Measurements from ENCODE around the gene SRGAP3.

SRGAP3 gene

DNA sequence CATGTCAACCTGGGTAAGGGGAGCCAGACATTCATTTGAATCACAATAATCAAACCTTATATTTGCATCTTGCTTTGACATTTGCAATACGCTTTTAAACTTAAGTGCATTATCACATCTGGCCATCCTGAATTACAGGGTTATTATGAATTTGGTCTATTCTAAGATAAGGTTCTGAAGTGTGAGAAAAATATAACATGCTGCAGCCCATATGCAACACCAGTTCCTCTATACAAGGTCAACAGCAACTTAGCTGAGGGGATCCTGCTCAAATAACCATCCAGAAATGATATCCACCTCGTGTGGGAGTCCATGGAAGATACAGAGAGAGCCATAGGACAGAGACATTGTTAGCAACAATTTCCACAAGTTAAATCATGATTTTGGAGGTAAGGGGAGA, 213.5 kb downstream of the SRGAP3 start:
- H3K27ac ChIP-seq (ENCODE audit: extremely low read depth, low read depth, low read length), result no peak overlapping the region
- peaks cover 5% of the 10 kb centered on the region; the same call in 1 of the 2 replicates for H3K4me1 ChIP-seq (ENCODE audit: control insufficient read depth, insufficient read depth, low read length)
- CTCF ChIA-PET, result no interaction called here
- H3K36me3 ChIP-seq (ENCODE audit: control insufficient read depth in 2 of 2, insufficient read depth in 1 of 2, low read length in 2 of 2), result no peaks in the 10 kb centered on the region
- TF ChIP-seq ZNF311 (tag by site-specific recombination; IDR thresholded peaks at IDR 0.05; ENCODE audit: borderline replicate concordance) (no peak), ZFHX2 (tag by site-specific recombination; conservative IDR thresholded peaks at IDR 0.05) (no peak), ZNF521 (tag by site-specific recombination; IDR thresholded peaks at IDR 0.05) (no peak), ZSCAN5A (tag by site-specific recombination; IDR thresholded peaks at IDR 0.05) (no peak), ZNF148 (tag by site-specific recombination; IDR thresholded peaks at IDR 0.05; ENCODE audit: borderline replicate concordance) (no peak), ZNF561 (tag by site-specific recombination; IDR thresholded peaks at IDR 0.05; ENCODE audit: borderline replicate concordance) (no peak), ZNF555 (tag by site-specific recombination; conservative IDR thresholded peaks at IDR 0.05) (no peak), ZSCAN23 (tag by site-specific recombination; IDR thresholded peaks at IDR 0.05) (no peak), REPIN1 (tag by site-specific recombination; IDR thresholded peaks at IDR 0.05; ENCODE audit: low read depth) (no peak), ZNF274 (IDR thresholded peaks at IDR 0.05; ENCODE audit: low read length) (no peak), ZNF274 (tag by site-specific recombination; IDR thresholded peaks at IDR 0.05; ENCODE audit: borderline replicate concordance) (no peak), ZNF114 (tag by site-specific recombination; IDR thresholded peaks at IDR 0.05) (no peak), RBAK (tag by site-specific recombination; IDR thresholded peaks at IDR 0.05) (no peak), ZNF510 (tag by site-specific recombination; IDR thresholded peaks at IDR 0.05; ENCODE audit: insufficient replicate concordance) (no peak), ZNF394 (tag by site-specific recombination; IDR thresholded peaks at IDR 0.05; ENCODE audit: borderline replicate concordance) (no peak), ZNF549 (tag by site-specific recombination; IDR thresholded peaks at IDR 0.05) (no peak), ZNF560 (tag by site-specific recombination; IDR thresholded peaks at IDR 0.05; ENCODE audit: borderline replicate concordance) (no peak), ZNF19 (tag by site-specific recombination; IDR thresholded peaks at IDR 0.05; ENCODE audit: low read depth) (no peak)
- TF ChIP-seq, protein P1, sequence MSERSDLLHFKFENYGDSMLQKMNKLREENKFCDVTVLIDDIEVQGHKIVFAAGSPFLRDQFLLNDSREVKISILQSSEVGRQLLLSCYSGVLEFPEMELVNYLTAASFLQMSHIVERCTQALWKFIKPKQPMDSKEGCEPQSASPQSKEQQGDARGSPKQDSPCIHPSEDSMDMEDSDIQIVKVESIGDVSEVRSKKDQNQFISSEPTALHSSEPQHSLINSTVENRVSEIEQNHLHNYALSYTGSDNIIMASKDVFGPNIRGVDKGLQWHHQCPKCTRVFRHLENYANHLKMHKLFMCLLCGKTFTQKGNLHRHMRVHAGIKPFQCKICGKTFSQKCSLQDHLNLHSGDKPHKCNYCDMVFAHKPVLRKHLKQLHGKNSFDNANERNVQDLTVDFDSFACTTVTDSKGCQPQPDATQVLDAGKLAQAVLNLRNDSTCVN (tag by site-specific recombination; optimal IDR thresholded peaks at IDR 0.05), result no peak
- H3K9me3 ChIP-seq (ENCODE audit: control insufficient read depth, insufficient read depth, low read depth, low read length), result no peaks in the 10 kb centered on the region
- H3K4me3 ChIP-seq (ENCODE audit: low read depth, low read length), result no peak overlapping the region
- POLR2A ChIA-PET, result no interaction called here

GRCh38 chr3:9035473-9035872, 214.0 kb downstream of the SRGAP3 start:
- POLR2A ChIA-PET, result no interaction called here
- TF ChIP-seq ZSCAN5A (tag by site-specific recombination; IDR thresholded peaks at IDR 0.05), result no peak
- TF ChIP-seq ZNF341 (tag by site-specific recombination; IDR thresholded peaks at IDR 0.05; ENCODE audit: low read depth), result no peak
- no peak for TF ChIP-seq SP7 (tag by site-specific recombination; IDR thresholded peaks at IDR 0.05)
- no peak for TF ChIP-seq ZBTB10 (tag by site-specific recombination; IDR thresholded peaks at IDR 0.05)
- no peak for TF ChIP-seq ZFP37 (tag by site-specific recombination; IDR thresholded peaks at IDR 0.05)
- TF ChIP-seq SETDB1 (IDR thresholded peaks at IDR 0.05; ENCODE audit: insufficient read length, low read length), result no peak
- no peak for TF ChIP-seq ZNF585B (tag by site-specific recombination; IDR thresholded peaks at IDR 0.05)
- no peak for TF ChIP-seq OVOL3 (tag by site-specific recombination; IDR thresholded peaks at IDR 0.05)
- TF ChIP-seq ZNF791 (tag by site-specific recombination; IDR thresholded peaks at IDR 0.05), result no peak
- TF ChIP-seq ZNF664 (tag by site-specific recombination; IDR thresholded peaks at IDR 0.05), result no peak
- Histone ChIP-seq H3K4me1 (ENCODE audit: control insufficient read depth, insufficient read depth, low read length) (peaks cover 5% of the 10 kb centered on the region; the same call in 1 of the 2 replicates), H3K36me3 (ENCODE audit: control insufficient read depth in 2 of 2, insufficient read depth in 1 of 2, low read length in 2 of 2) (no peaks in the 10 kb centered on the region), H3K27ac (ENCODE audit: extremely low read depth, low read depth, low read length) (no peak overlapping the region), H3K9me3 (ENCODE audit: control insufficient read depth, insufficient read depth, low read depth, low read length) (no peaks in the 10 kb centered on the region), H3K4me3 (ENCODE audit: low read depth, low read length) (no peak overlapping the region)
- CTCF ChIA-PET, result interaction anchor here (1.3 kb wide), 2 partner anchors 33 to 48 kb away, joined by 3 to 6 read pairs; no protein-coding TSS in a partner anchor
